Thyroid gland (tissue), 4 donors: ENCODE data around the gene CLEC1A. TPM values are rescaled to one million over a fixed set of nuclear protein-coding genes. Genes with fewer than 3 reads are reported as not detected.

Experiments used
- DNase-seq, 2 donors: peaks; one replicate each; pipeline ENCODE4 v3.0.0-alpha.2; 2019
- H3K27ac ChIP-seq, 3 donors: fragments of 200-600 bp; sonication (generic); 1 replicate in 2 of 3; 2 replicates in 1 of 3; pipeline ENCODE4 v1.5.1; 2016 to 2019; ENCODE audit warnings: mild to moderate bottlenecking in 1 of 3, moderate library complexity in 1 of 3
- H3K27me3 ChIP-seq: fragments of 200-600 bp; sonication (generic); one replicate; pipeline ENCODE4 v1.5.1; 2019
- H3K36me3 ChIP-seq, 2 donors: fragments of 200-600 bp; sonication (generic); one replicate each; pipeline ENCODE4 v1.5.1; 2016 to 2019
- H3K4me1 ChIP-seq, 2 donors: fragments of 200-600 bp; sonication (generic); one replicate each; pipeline ENCODE4 v1.5.1; 2017 to 2019
- H3K4me3 ChIP-seq, 3 donors: fragments of 200-600 bp; sonication (generic); replicated peaks in 1 of 3; 1 replicate in 2 of 3; 2 replicates in 1 of 3; pipeline ENCODE4 v1.5.1; 2016; ENCODE audit warnings: mild to moderate bottlenecking in 1 of 3
- H3K9me3 ChIP-seq: fragments of 200-600 bp; sonication (generic); one replicate; pipeline ENCODE4 v1.5.1; 2017
- POLR2A ChIP-seq, 2 donors: fragments of 450-650 bp; IDR thresholded peaks; one replicate each; pipeline ENCODE4 v1.6.1; 2017; ENCODE audit warnings: antibody characterized with exemption in 2 of 2, mild to moderate bottlenecking in 2 of 2, moderate library complexity in 1 of 2
- WGBS, 2 donors: methylation state at CpG; one replicate each; pipeline ENCODE4 v1.1.5; 2017; 5-methylcytosine and 5-hydroxymethylcytosine counted together
- intact Hi-C: fragments of 100-400 bp; cut with DNase I; formaldehyde crosslinking; loops from one replicate; pipeline ENCODE4 v1.15.1; 2023
- total RNA-seq, 4 donors: library from RNA; depleted of rRNA; stranded (reverse); fragments of >200 nt; gene quantifications; one replicate each; pipeline ENCODE4 v1.2.3, GENCODE V29; 2016
- TF ChIP-seq, protein P1 (sequence below), 6 experiments: fragments of 200-600 bp in 3 of 6; fragments of 450-650 bp in 3 of 6; sonication (generic) in 3 of 6; IDR thresholded peaks; one replicate each; pipeline ENCODE4 v1.5.1; 2016 to 2019; ENCODE audit warnings: antibody characterized with exemption in 6 of 6, mild to moderate bottlenecking in 2 of 6, inconsistent platforms in 1 of 6, moderate library complexity in 1 of 6

The CLEC1A gene
- total RNA-seq, 4 donors from 2014 or later, result 2.5 to 9.7 (median 5.2) TPM

DNA sequence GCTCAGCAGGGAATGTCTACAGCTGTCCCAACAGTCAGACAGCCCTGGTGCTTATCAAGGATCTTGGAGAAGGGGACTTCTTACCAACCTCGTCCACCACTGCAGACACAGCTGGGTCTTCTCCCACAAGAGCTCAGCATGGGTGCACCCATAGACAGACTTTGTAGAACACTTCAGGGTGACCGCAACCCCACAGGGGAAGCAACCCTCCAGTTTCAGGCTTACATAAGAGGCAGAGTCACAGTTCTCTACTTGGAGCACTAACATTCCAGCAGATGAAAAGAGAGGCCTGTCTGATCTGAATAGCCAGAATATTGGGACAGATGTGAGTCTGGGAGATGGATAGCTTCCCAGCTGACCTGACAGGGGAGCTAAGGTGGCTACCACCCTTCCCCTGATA is 3.5 kb upstream of the CLEC1A start:
- WGBS, 2 donors, result 44 to 63% methylated on average over 1 to 2 of the region's 2 CpGs
- peaks cover 3 to 5% of the 10 kb centered on the region in 2 donors for H3K4me1 ChIP-seq

DNA sequence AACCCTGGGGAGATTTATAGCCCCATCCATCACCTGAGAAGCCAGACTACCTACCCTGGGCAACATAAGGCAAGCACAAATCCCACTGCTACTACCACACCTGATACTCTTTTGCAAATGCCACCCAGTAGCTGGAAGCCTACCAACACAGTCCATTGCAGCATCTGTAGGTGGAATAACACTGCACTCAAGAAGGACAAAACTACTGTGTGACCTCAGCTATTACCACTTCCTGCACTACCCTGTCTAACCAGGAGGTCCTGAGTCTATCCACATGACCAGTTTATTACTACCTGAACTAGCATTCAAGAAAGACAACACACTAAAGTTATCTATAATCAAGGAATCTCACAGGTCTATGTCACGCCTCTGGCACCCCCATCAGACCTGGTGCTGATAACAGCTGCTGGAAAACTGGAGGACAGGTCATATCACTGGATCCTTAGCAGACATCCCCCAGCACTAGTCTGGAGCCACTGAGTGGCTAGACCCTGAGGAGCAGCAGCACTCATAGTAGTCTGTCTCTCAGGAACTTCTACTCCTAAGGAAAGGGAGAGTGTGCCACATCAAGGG is 2.9 kb upstream of the CLEC1A start:
- no peak for DNase-seq
- WGBS, 2 donors, result 83 to 100% methylated on average over 1 of the region's 1 CpG
- no peak overlapping the region for H3K4me3 ChIP-seq

More for the DNA sequence above, 3.5 kb upstream of the CLEC1A start:
- H3K4me3 ChIP-seq, result no peak overlapping the region
- TF ChIP-seq POLR2A (IDR thresholded peaks at IDR 0.05), result no peak
- TF ChIP-seq, protein P1, sequence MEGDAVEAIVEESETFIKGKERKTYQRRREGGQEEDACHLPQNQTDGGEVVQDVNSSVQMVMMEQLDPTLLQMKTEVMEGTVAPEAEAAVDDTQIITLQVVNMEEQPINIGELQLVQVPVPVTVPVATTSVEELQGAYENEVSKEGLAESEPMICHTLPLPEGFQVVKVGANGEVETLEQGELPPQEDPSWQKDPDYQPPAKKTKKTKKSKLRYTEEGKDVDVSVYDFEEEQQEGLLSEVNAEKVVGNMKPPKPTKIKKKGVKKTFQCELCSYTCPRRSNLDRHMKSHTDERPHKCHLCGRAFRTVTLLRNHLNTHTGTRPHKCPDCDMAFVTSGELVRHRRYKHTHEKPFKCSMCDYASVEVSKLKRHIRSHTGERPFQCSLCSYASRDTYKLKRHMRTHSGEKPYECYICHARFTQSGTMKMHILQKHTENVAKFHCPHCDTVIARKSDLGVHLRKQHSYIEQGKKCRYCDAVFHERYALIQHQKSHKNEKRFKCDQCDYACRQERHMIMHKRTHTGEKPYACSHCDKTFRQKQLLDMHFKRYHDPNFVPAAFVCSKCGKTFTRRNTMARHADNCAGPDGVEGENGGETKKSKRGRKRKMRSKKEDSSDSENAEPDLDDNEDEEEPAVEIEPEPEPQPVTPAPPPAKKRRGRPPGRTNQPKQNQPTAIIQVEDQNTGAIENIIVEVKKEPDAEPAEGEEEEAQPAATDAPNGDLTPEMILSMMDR (IDR thresholded peaks at IDR 0.05), result no peak
- no peak overlapping the region for H3K27ac ChIP-seq
- no peaks in the 10 kb centered on the region for H3K27me3 ChIP-seq
- H3K9me3 ChIP-seq, result no peaks in the 10 kb centered on the region
- H3K36me3 ChIP-seq, result no peaks in the 10 kb centered on the region
- no peak for DNase-seq
- intact Hi-C loops, result no loop called here

DNA sequence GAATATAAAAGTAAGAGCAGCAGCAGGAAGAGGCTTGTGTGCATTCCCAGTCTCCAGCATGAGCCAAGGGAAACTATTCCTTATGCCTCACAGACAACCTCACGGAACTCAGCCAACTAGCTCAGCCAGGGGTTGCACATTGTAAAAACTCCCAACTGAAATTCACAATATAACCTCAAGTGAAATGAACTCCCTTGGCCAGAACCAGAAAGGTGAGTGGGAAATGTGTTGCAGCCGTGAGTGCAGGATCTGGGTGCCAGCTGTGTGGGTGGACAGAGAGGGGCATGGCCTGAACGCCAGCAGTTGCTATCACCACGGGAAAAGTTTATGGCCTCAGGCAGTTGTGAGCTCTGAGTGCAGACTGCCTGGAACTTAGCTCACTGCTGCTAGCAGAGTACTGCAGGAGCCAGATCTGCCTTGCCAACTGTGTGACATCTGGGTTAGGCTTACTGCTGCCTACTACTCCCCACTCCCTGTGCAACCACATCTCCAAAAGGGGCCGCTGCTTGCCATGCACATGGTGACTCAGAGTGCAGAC is 2.3 kb upstream of the CLEC1A start:
- TF ChIP-seq, protein P1 (IDR thresholded peaks at IDR 0.05), result no peak
- no peak for TF ChIP-seq POLR2A (IDR thresholded peaks at IDR 0.05)
- Histone ChIP-seq H3K27me3 (no peaks in the 10 kb centered on the region), H3K36me3 (no peaks in the 10 kb centered on the region), H3K4me3 (no peak overlapping the region), H3K4me1 (peaks cover 3 to 5% of the 10 kb centered on the region in 2 donors), H3K27ac (no peak overlapping the region), H3K9me3 (no peaks in the 10 kb centered on the region)
- intact Hi-C loops, result no loop called here
- peak in 1 of 2 donors; percentile 3 for DNase-seq
- 54 to 62% methylated on average over 5 of the region's 5 CpGs for WGBS, 2 donors

More for the DNA sequence above, 2.9 kb upstream of the CLEC1A start:
- no peak overlapping the region for H3K27ac ChIP-seq
- H3K27me3 ChIP-seq, result no peaks in the 10 kb centered on the region
- peaks cover 3 to 5% of the 10 kb centered on the region in 2 donors for H3K4me1 ChIP-seq
- intact Hi-C loops, result no loop called here
- H3K9me3 ChIP-seq, result no peaks in the 10 kb centered on the region
- H3K36me3 ChIP-seq, result no peaks in the 10 kb centered on the region
- TF ChIP-seq, protein P1 (IDR thresholded peaks at IDR 0.05), result no peak
- no peak for TF ChIP-seq POLR2A (IDR thresholded peaks at IDR 0.05)

DNA sequence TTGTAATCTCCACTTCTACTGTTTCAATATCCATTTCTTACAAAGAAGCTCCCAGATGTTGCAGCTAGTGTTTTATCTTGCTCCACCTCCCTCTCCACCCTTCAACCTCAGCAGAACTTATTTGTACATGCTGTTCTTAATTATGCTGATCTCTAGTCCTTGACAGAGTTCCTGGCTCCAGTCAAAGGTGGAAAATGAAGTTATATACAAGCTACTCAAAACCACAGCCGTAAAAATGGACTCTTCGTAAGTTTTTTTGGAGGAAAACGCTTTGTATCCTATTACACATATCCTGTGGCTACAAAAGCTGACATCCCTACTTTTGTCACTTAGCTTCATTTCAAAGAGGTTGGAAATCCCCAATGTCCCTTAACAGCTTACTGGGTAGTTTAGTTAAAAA is 1.3 kb downstream of the CLEC1A start:
- WGBS, 2 donors, result 33 to 38% methylated on average over 3 of the region's 3 CpGs
- Histone ChIP-seq H3K4me1 (peaks cover 3 to 5% of the 10 kb centered on the region in 2 donors), H3K4me3 (no peak overlapping the region), H3K27ac (peak overlapping the region; percentile 17 to 80 (median 36)), H3K36me3 (no peaks in the 10 kb centered on the region), H3K27me3 (no peaks in the 10 kb centered on the region), H3K9me3 (no peaks in the 10 kb centered on the region)
- intact Hi-C loops, result no loop called here
- TF ChIP-seq, protein P1 (IDR thresholded peaks at IDR 0.05), result no peak
- no peak for TF ChIP-seq POLR2A (IDR thresholded peaks at IDR 0.05)
- no peak for DNase-seq

DNA sequence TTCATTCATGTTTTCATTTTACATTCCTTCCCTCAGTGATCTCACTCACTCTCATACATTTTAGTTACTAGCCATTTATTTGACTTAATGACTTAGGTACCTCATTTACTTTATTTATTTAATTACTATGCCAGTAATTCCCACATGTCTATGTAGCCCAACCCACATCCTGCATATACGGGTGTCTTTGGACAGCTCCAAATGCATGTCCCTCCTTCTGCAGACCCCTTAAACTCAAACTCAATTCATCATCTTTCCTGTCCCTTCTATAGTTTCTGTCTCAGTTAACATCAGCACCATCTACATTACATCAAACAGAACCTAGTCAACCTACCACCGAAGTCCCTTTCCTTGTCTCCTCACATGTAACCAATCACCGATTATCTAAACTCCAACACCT is 2.8 kb downstream of the CLEC1A start:
- no peaks in the 10 kb centered on the region for H3K27me3 ChIP-seq
- H3K4me3 ChIP-seq, result no peak overlapping the region
- H3K9me3 ChIP-seq, result no peaks in the 10 kb centered on the region
- WGBS, 2 donors, result 83 to 85% methylated on average over 3 of the region's 3 CpGs
- DNase-seq, result no peak
- intact Hi-C loops, result no loop called here
- H3K36me3 ChIP-seq, result no peaks in the 10 kb centered on the region
- TF ChIP-seq, protein P1 (IDR thresholded peaks at IDR 0.05), result no peak
- TF ChIP-seq POLR2A (IDR thresholded peaks at IDR 0.05), result no peak
- peaks cover under 1 to 3% of the 10 kb centered on the region in 2 donors for H3K4me1 ChIP-seq
- H3K27ac ChIP-seq, result peak overlapping the region in 2 of 3 donors; percentile 2 to 5
